Measurements from ENCODE around the gene EMB.
"Not testable (repeated sequence)": the region's sequence is repeated elsewhere in the genome, so short reads cannot be mapped to it uniquely, and the experiment has no call there.

Gene EMB

GRCh38 chr5:50447941-50448340 lies 6.9 kb upstream of the EMB start:
- peaks cover 0 to 3% (median 0%) of the 10 kb centered on the region in 5 donors for H3K9me3 ChIP-seq (ENCODE audit: control insufficient read depth in 5 of 5, low read length in 5 of 5)
- no peak overlapping the region for H3K4me3 ChIP-seq (ENCODE audit: low read depth in 1 of 5, low read length in 5 of 5)
- H3K4me1 ChIP-seq (ENCODE audit: control insufficient read depth in 5 of 5, insufficient read depth in 5 of 5, low read length in 5 of 5): no peaks in the 10 kb centered on the region
- H3K27me3 ChIP-seq (ENCODE audit: control insufficient read depth in 5 of 5, insufficient read depth in 4 of 5, low read length in 5 of 5): no peaks in the 10 kb centered on the region
- no peaks in the 10 kb centered on the region for H3K36me3 ChIP-seq (ENCODE audit: control insufficient read depth in 5 of 5, insufficient read depth in 5 of 5, low read length in 5 of 5)
- no peak overlapping the region for H3K27ac ChIP-seq (ENCODE audit: low read depth, low read length)
- H3K9ac ChIP-seq (ENCODE audit: low read length in 5 of 5): no peak overlapping the region

- Histone ChIP-seq H3K9me3 (ENCODE audit: control insufficient read depth in 5 of 5, low read length in 5 of 5) (peaks cover 0 to 3% (median 0%) of the 10 kb centered on the region in 5 donors), H3K4me1 (ENCODE audit: control insufficient read depth in 5 of 5, insufficient read depth in 5 of 5, low read length in 5 of 5) (no peaks in the 10 kb centered on the region), H3K9ac (ENCODE audit: low read length in 5 of 5) (no peak overlapping the region), H3K27ac (ENCODE audit: low read depth, low read length) (no peak overlapping the region), H3K4me3 (ENCODE audit: low read depth in 1 of 5, low read length in 5 of 5) (no peak overlapping the region), H3K27me3 (ENCODE audit: control insufficient read depth in 5 of 5, insufficient read depth in 4 of 5, low read length in 5 of 5) (no peaks in the 10 kb centered on the region), H3K36me3 (ENCODE audit: control insufficient read depth in 5 of 5, insufficient read depth in 5 of 5, low read length in 5 of 5) (no peaks in the 10 kb centered on the region)
Observed at GRCh38 chr5:50447228-50447627, 6.1 kb upstream of the EMB start.

GRCh38 chr5:50445296-50445949 lies 4.3 kb upstream of the EMB start:
- Histone ChIP-seq H3K4me1 (ENCODE audit: control insufficient read depth in 5 of 5, insufficient read depth in 5 of 5, low read length in 5 of 5) (peaks cover 0 to 11% (median 0%) of the 10 kb centered on the region in 5 donors), H3K36me3 (ENCODE audit: control insufficient read depth in 5 of 5, insufficient read depth in 5 of 5, low read length in 5 of 5) (no peaks in the 10 kb centered on the region), H3K9me3 (ENCODE audit: control insufficient read depth in 5 of 5, low read length in 5 of 5) (no peaks in the 10 kb centered on the region), H3K27ac (ENCODE audit: low read depth, low read length) (no peak overlapping the region), H3K9ac (ENCODE audit: low read length in 5 of 5) (no peak overlapping the region), H3K27me3 (ENCODE audit: control insufficient read depth in 5 of 5, insufficient read depth in 4 of 5, low read length in 5 of 5) (peaks cover 0 to 5% (median 2%) of the 10 kb centered on the region in 5 donors), H3K4me3 (ENCODE audit: low read depth in 1 of 5, low read length in 5 of 5) (no peak overlapping the region)

DNA sequence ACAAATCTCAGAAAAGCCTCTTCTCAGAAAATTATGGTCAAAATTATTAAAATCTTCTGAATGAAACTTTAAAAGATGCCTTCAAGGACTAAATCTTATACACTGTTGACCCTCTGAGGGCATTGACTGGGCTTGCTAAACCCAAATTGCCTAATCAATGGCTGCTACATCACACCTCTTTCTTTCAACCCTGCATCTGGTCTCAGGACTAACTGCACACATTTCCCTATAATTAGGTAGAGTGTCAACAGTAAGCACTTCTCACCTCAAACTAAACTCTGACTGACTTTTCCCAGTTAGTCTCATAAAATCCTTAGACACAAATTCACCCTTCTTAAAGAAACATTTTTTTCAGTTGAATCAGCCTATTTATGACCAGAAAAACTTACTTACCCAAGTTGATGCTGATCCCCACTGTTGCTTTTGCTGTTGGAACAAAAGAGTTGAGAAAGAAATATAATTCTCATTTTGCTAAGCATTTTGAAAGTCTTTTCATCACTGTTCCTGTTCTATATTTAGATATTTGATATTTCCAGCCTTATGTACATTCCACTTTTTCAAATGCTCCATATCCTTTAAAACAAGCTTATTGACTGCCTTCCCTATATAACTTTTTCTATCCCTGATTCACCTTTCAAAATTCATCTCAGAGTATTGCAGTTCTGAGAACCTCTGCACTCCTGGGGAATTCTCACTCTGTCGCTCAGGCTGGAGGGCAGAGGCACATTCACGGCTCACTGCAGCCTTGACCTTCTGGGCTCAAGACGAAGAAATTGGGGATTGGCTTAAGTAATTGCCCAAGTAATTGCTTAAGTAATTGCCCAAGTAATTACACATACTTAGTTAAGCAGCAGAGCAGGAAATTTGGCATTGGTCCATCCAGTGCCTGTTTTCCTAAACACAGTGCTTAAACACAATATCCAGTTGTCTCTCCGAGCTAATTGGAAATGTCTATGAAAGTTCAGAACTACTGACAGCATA lies 1.8 kb upstream of the EMB start:
- H3K36me3 ChIP-seq (ENCODE audit: control insufficient read depth in 5 of 5, insufficient read depth in 5 of 5, low read length in 5 of 5); H3K27ac ChIP-seq (ENCODE audit: low read depth, low read length); H3K4me3 ChIP-seq (ENCODE audit: low read depth in 1 of 5, low read length in 5 of 5); H3K9ac ChIP-seq (ENCODE audit: low read length in 5 of 5); H3K27me3 ChIP-seq (ENCODE audit: control insufficient read depth in 5 of 5, insufficient read depth in 4 of 5, low read length in 5 of 5); H3K9me3 ChIP-seq (ENCODE audit: control insufficient read depth in 5 of 5, low read length in 5 of 5): not testable (repeated sequence)
- peaks cover 0 to 11% (median 0%) of the 10 kb centered on the region in 5 donors for H3K4me1 ChIP-seq (ENCODE audit: control insufficient read depth in 5 of 5, insufficient read depth in 5 of 5, low read length in 5 of 5)

DNA sequence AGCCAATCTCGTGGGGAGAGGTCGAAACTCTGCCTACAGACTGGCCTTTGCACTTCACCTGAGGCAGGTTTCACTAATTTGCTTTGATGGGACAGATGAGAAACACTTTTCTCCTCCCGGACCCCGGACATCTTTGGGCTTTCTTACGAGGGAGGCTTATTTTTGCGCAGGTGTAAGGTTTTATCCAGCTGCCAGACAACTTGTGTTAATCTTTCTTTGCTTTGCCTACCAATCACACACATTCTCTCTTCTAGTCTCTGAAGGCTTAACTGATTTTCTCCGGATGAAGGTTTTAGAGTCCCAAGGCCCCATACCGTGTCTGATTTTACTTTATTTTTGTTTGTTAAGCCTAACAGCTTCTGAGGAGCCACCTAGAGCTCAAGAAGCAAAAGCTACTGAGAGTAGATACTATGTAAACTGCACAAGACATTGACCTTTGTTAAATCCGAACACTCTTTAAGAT lies 436 bp upstream of the EMB start:
- Histone ChIP-seq H3K4me1 (ENCODE audit: control insufficient read depth in 5 of 5, insufficient read depth in 5 of 5, low read length in 5 of 5) (peaks cover 0 to 11% (median 0%) of the 10 kb centered on the region in 5 donors), H3K4me3 (ENCODE audit: low read depth in 1 of 5, low read length in 5 of 5) (peak overlapping the region; percentile 40 to 67 (median 56)), H3K36me3 (ENCODE audit: control insufficient read depth in 5 of 5, insufficient read depth in 5 of 5, low read length in 5 of 5) (no peaks in the 10 kb centered on the region), H3K9ac (ENCODE audit: low read length in 5 of 5) (peak overlapping the region in 2 of 5 donors; percentile 17 to 55), H3K27me3 (ENCODE audit: control insufficient read depth in 5 of 5, insufficient read depth in 4 of 5, low read length in 5 of 5) (peaks cover 0 to 7% (median 2%) of the 10 kb centered on the region in 5 donors), H3K9me3 (ENCODE audit: control insufficient read depth in 5 of 5, low read length in 5 of 5) (no peaks in the 10 kb centered on the region), H3K27ac (ENCODE audit: low read depth, low read length) (no peak overlapping the region)

GRCh38 chr5:50439221-50439620 lies 1.9 kb downstream of the EMB start:
- Histone ChIP-seq H3K36me3 (ENCODE audit: control insufficient read depth in 5 of 5, insufficient read depth in 5 of 5, low read length in 5 of 5) (no peaks in the 10 kb centered on the region), H3K27me3 (ENCODE audit: control insufficient read depth in 5 of 5, insufficient read depth in 4 of 5, low read length in 5 of 5) (peaks cover 0 to 7% (median 2%) of the 10 kb centered on the region in 5 donors), H3K4me1 (ENCODE audit: control insufficient read depth in 5 of 5, insufficient read depth in 5 of 5, low read length in 5 of 5) (peaks cover 0 to 11% (median 0%) of the 10 kb centered on the region in 5 donors), H3K27ac (ENCODE audit: low read depth, low read length) (no peak overlapping the region), H3K9ac (ENCODE audit: low read length in 5 of 5) (no peak overlapping the region), H3K4me3 (ENCODE audit: low read depth in 1 of 5, low read length in 5 of 5) (no peak overlapping the region), H3K9me3 (ENCODE audit: control insufficient read depth in 5 of 5, low read length in 5 of 5) (no peaks in the 10 kb centered on the region)

DNA sequence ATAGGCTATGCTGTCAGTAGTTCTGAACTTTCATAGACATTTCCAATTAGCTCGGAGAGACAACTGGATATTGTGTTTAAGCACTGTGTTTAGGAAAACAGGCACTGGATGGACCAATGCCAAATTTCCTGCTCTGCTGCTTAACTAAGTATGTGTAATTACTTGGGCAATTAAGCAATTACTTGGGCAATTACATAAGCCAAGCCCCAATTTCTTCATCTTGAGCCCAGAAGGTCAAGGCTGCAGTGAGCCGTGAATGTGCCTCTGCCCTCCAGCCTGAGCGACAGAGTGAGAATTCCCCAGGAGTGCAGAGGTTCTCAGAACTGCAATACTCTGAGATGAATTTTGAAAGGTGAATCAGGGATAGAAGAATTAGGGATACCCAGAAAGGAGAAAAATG lies 3.0 kb downstream of the EMB start:
- not testable (repeated sequence) for H3K9me3 ChIP-seq (ENCODE audit: control insufficient read depth in 5 of 5, low read length in 5 of 5); H3K36me3 ChIP-seq (ENCODE audit: control insufficient read depth in 5 of 5, insufficient read depth in 5 of 5, low read length in 5 of 5); H3K4me3 ChIP-seq (ENCODE audit: low read depth in 1 of 5, low read length in 5 of 5); H3K27ac ChIP-seq (ENCODE audit: low read depth, low read length); H3K27me3 ChIP-seq (ENCODE audit: control insufficient read depth in 5 of 5, insufficient read depth in 4 of 5, low read length in 5 of 5); H3K9ac ChIP-seq (ENCODE audit: low read length in 5 of 5)
- peaks cover 0 to 11% (median 0%) of the 10 kb centered on the region in 5 donors for H3K4me1 ChIP-seq (ENCODE audit: control insufficient read depth in 5 of 5, insufficient read depth in 5 of 5, low read length in 5 of 5)

GRCh38 chr5:50435168-50435567 lies 5.9 kb downstream of the EMB start:
- Histone ChIP-seq H3K36me3 (ENCODE audit: control insufficient read depth in 5 of 5, insufficient read depth in 5 of 5, low read length in 5 of 5) (no peaks in the 10 kb centered on the region), H3K4me3 (ENCODE audit: low read depth in 1 of 5, low read length in 5 of 5) (no peak overlapping the region), H3K4me1 (ENCODE audit: control insufficient read depth in 5 of 5, insufficient read depth in 5 of 5, low read length in 5 of 5) (peaks cover 0 to 2% (median 0%) of the 10 kb centered on the region in 5 donors), H3K9me3 (ENCODE audit: control insufficient read depth in 5 of 5, low read length in 5 of 5) (no peaks in the 10 kb centered on the region), H3K27me3 (ENCODE audit: control insufficient read depth in 5 of 5, insufficient read depth in 4 of 5, low read length in 5 of 5) (peaks cover 0 to 3% (median 0%) of the 10 kb centered on the region in 5 donors), H3K27ac (ENCODE audit: low read depth, low read length) (no peak overlapping the region), H3K9ac (ENCODE audit: low read length in 5 of 5) (no peak overlapping the region)

GRCh38 chr5:50431133-50431904 lies 9.8 kb downstream of the EMB start:
- H3K9me3 ChIP-seq (ENCODE audit: control insufficient read depth in 5 of 5, low read length in 5 of 5); H3K4me1 ChIP-seq (ENCODE audit: control insufficient read depth in 5 of 5, insufficient read depth in 5 of 5, low read length in 5 of 5); H3K36me3 ChIP-seq (ENCODE audit: control insufficient read depth in 5 of 5, insufficient read depth in 5 of 5, low read length in 5 of 5); H3K27me3 ChIP-seq (ENCODE audit: control insufficient read depth in 5 of 5, insufficient read depth in 4 of 5, low read length in 5 of 5); H3K9ac ChIP-seq (ENCODE audit: low read length in 5 of 5); H3K27ac ChIP-seq (ENCODE audit: low read depth, low read length); H3K4me3 ChIP-seq (ENCODE audit: low read depth in 1 of 5, low read length in 5 of 5): not testable (repeated sequence)

All from subcutaneous abdominal adipose tissue (tissue), 5 donors.